GM12878 (cell line): Measurements from ENCODE around the gene VEPH1. TPM values are rescaled to one million over a fixed set of nuclear protein-coding genes. Genes with fewer than 3 reads are reported as not detected.

Source experiments
- ATAC-seq: fragments of 200-7000 bp; cut with Tn5 transposase; 3 replicates; pipeline ENCODE4 v1.9.1; 2020; ENCODE audit warnings: mild to moderate bottlenecking, moderate library complexity
- BruUV-seq: library from RNA; stranded (reverse); fragments of 400-500 nt; replicated peaks from 2 replicates; lab custom pipeline; 2021; lab: Mats Ljungman, UMichigan
- CTCF ChIA-PET: fragments of 300-600 bp; sonication (Branson Sonifier 250); formaldehyde crosslinking; extraction: SDS; loops from one replicate; lab custom pipeline; 2021; ENCODE audit warnings: inconsistent platforms; lab: Yijun Ruan, JAX
- POLR2A ChIA-PET: fragments of 350-600 bp; formaldehyde crosslinking; extraction: SDS; loops from one replicate; lab custom pipeline; 2021; ENCODE audit warnings: inconsistent platforms; lab: Charles Lee
- RAD21 ChIA-PET: fragments of 300-600 bp; sonication (Branson Sonifier 250); formaldehyde crosslinking; loops from one replicate; lab custom pipeline; 2023; ENCODE audit warnings: antibody characterized with exemption; ENCODE audit not compliant: unreplicated experiment; lab: Charles Lee
- SMC1A ChIA-PET: fragments of 300-600 bp; sonication (Branson Sonifier 250); formaldehyde crosslinking; loops from one replicate; lab custom pipeline; 2023; ENCODE audit not compliant: unreplicated experiment, uncharacterized antibody; lab: Charles Lee
- DNase-seq: peaks from one replicate; pipeline ENCODE4 v3.0.0-alpha.2; 2011; ENCODE audit warnings: low read depth, low spot score
- FAIRE-seq: peaks from 3 replicates; lab custom pipeline; 2011; peaks lifted over from hg19 to GRCh38; lab: Jason Lieb, UNC
- H2AFZ ChIP-seq: 2 replicates; pipeline ENCODE4 v1.6.0; 2011; ENCODE audit warnings: low read depth, low read length, control low read depth; ENCODE audit not compliant: control insufficient read depth
- H3K27ac ChIP-seq: 2 replicates; pipeline ENCODE4 v1.5.1; 2011; ENCODE audit warnings: control low read depth; ENCODE audit not compliant: control insufficient read depth, insufficient read depth
- H3K27me3 ChIP-seq, 2 experiments: replicated peaks in 1 of 2; 2 replicates each; pipeline versions ENCODE4 v1.6.0 to v1.6.1; 2011; ENCODE audit warnings: low read length in 1 of 2; ENCODE audit not compliant: control insufficient read depth in 2 of 2, insufficient read depth in 2 of 2
- H3K36me3 ChIP-seq, 2 experiments: 2 replicates each; pipeline ENCODE4 v1.5.1; 2011; ENCODE audit warnings: low read length in 1 of 2; ENCODE audit not compliant: control insufficient read depth in 2 of 2, insufficient read depth in 2 of 2
- H3K4me1 ChIP-seq: 2 replicates; pipeline ENCODE4 v1.6.1; 2011; ENCODE audit warnings: mild to moderate bottlenecking, low read length, moderate library complexity, mixed read lengths; ENCODE audit not compliant: control insufficient read depth, insufficient read depth
- H3K4me2 ChIP-seq: 2 replicates; pipeline ENCODE4 v1.6.0; 2011; ENCODE audit warnings: control low read depth; ENCODE audit not compliant: control insufficient read depth, insufficient read depth
- H3K4me3 ChIP-seq: fragments of 200-600 bp; sonication (generic); 2 replicates; pipeline ENCODE4 v1.5.1; 2016
- H3K79me2 ChIP-seq: 2 replicates; pipeline ENCODE4 v1.6.0; 2011; ENCODE audit warnings: low read length; ENCODE audit not compliant: control insufficient read depth, insufficient read depth
- H3K9ac ChIP-seq: 2 replicates; pipeline ENCODE4 v1.8.0; 2011; ENCODE audit warnings: low read length, control low read depth, mixed read lengths; ENCODE audit not compliant: control insufficient read depth, insufficient read depth
- H3K9me3 ChIP-seq: replicated peaks from 3 replicates; pipeline ENCODE4 v1.5.1; 2011; ENCODE audit warnings: mild to moderate bottlenecking, low read length; ENCODE audit not compliant: control insufficient read depth, insufficient read depth
- H4K20me1 ChIP-seq: 2 replicates; pipeline ENCODE4 v1.6.0; 2011; ENCODE audit not compliant: control insufficient read depth, insufficient read depth
- CBFB ChIP-seq: IDR thresholded peaks from 2 replicates; pipeline ENCODE4 v1.6.1; 2016; ENCODE audit warnings: antibody characterized with exemption, low read depth
- CBX5 ChIP-seq: sonication (generic); IDR thresholded peaks from 2 replicates; pipeline ENCODE4 v1.6.1; 2016; ENCODE audit warnings: low read depth, moderate library complexity, mild to moderate bottlenecking, inconsistent platforms
- HCFC1 ChIP-seq: fragments of 150-350 bp; IDR thresholded peaks from 2 replicates; pipeline ENCODE4 v1.6.1; 2014; ENCODE audit warnings: low read length
- HDAC2 ChIP-seq: fragments of 200-600 bp; sonication (generic); IDR thresholded peaks from 2 replicates; pipeline ENCODE4 v1.6.1; 2017
- MYB ChIP-seq: fragments of 150-350 bp; IDR thresholded peaks from 2 replicates; pipeline ENCODE4 v1.6.1; 2014; ENCODE audit warnings: mild to moderate bottlenecking, low read depth, low read length, borderline replicate concordance
- NBN ChIP-seq: fragments of 450-650 bp; IDR thresholded peaks from 2 replicates; pipeline ENCODE4 v1.6.1; 2016
- NFXL1 ChIP-seq: fragments of 450-650 bp; IDR thresholded peaks from 2 replicates; pipeline ENCODE4 v1.6.1; 2017; ENCODE audit warnings: antibody characterized with exemption, mild to moderate bottlenecking, borderline replicate concordance
- SKIL ChIP-seq: fragments of 450-650 bp; IDR thresholded peaks from 2 replicates; pipeline ENCODE4 v1.6.1; 2017; ENCODE audit warnings: mild to moderate bottlenecking, low read depth, inconsistent platforms; ENCODE audit not compliant: poor library complexity, severe bottlenecking
- SMC3 ChIP-seq: IDR thresholded peaks from 2 replicates; pipeline ENCODE4 v1.6.1; 2011; ENCODE audit warnings: low read length, improper control_type of control experiment, borderline replicate concordance
- USF2 ChIP-seq: IDR thresholded peaks from 2 replicates; pipeline ENCODE4 v1.6.1; 2011; ENCODE audit warnings: low read depth, low read length, improper control_type of control experiment, borderline replicate concordance
- ZNF592 ChIP-seq: fragments of 450-650 bp; IDR thresholded peaks from 2 replicates; pipeline ENCODE4 v1.6.1; 2017; ENCODE audit warnings: mild to moderate bottlenecking, moderate library complexity
- WGBS: methylation state at CpG from one replicate; pipeline ENCODE4 v1.1.6; 2016; ENCODE audit warnings: low lambda C conversion rate; ENCODE audit not compliant: insufficient replicate concordance, insufficient coverage; ENCODE audit errors: missing lambda C conversion rate; 5-methylcytosine and 5-hydroxymethylcytosine counted together
- in situ Hi-C: fragments of 300-500 bp; cut with MboI; formaldehyde crosslinking; loops from 9 replicates; pipeline ENCODE4 v1.14.3; 2018; ENCODE audit warnings: mixed read lengths
- intact Hi-C: fragments of 100-400 bp; cut with micrococcal nuclease; formaldehyde crosslinking; loops from one replicate; pipeline ENCODE4 v1.14.2; 2022; ENCODE audit not compliant: unreplicated experiment
- polyA plus RNA-seq, 11 experiments: library from polyadenylated mRNA; depleted of rRNA in 4 of 11; unstranded in 6 of 11; stranded (reverse) in 5 of 11; fragments of >200 nt; fragmentation: Nextera tagmentation in 4 of 11; fragmentation: Illumina TruSeq in 1 of 11; extraction: Ambion mirVana in 4 of 11; extraction: Trizol in 1 of 11; gene quantifications; 1 replicate in 1 of 11; 2 replicates in 10 of 11; pipeline versions ENCODE4 v1.2.1 to v1.2.3, GENCODE V29; 2011 to 2016; ENCODE audit warnings: inconsistent platforms in 2 of 11, missing spikeins in 2 of 11, low read depth in 1 of 11
- total RNA-seq, 4 experiments: library from RNA; depleted of rRNA in 3 of 4; stranded (reverse); fragments of >200 nt in 3 of 4; fragmentation: Illumina TruSeq in 1 of 4; extraction: Trizol in 1 of 4; gene quantifications; 2 replicates each; pipeline versions ENCODE4 v1.2.1 to v1.2.3, GENCODE V29; 2013 to 2021

VEPH1 gene
- total and polyA plus RNA-seq, 10 of the 15 experiments (the other 5 are each of a cell fraction or from before 2014, with no cell fraction given): 0.04 to 0.26 (median 0.17) TPM; not detected in 7

- H3K36me3 ChIP-seq: no peaks in the 10 kb centered on the region
- FAIRE-seq (no peak), DNase-seq (no peak)
- no peaks in the 10 kb centered on the region for H4K20me1 ChIP-seq
- TF ChIP-seq CBX5 (no peak), HDAC2 (no peak), NFXL1 (no peak), SKIL (no peak), ZNF592 (no peak), NBN (no peak), MYB (no peak), CBFB (no peak), USF2 (no peak), HCFC1 (no peak), SMC3 (no peak)
- TF ChIP-seq, all 136 proteins: peak for 0
- no peak for ATAC-seq
- POLR2A ChIA-PET: no interaction called here
- Histone ChIP-seq H3K9ac (no peak overlapping the region), H3K4me3 (no peak overlapping the region), H3K27me3 (peaks cover 1 to 6% of the 10 kb centered on the region in 2 experiments; a peak in 2 of 4 replicates), H3K4me2 (no peak overlapping the region), H3K9me3 (no peaks in the 10 kb centered on the region), H3K4me1 (no peaks in the 10 kb centered on the region), H3K79me2 (no peaks in the 10 kb centered on the region), H2AFZ (no peak overlapping the region), H3K27ac (no peak overlapping the region)
- intact Hi-C loops: no loop called here
- in situ Hi-C loops: no loop called here
- BruUV-seq: no TSS peak
- CTCF ChIA-PET: no interaction called here
- RAD21 ChIA-PET: no interaction called here
- SMC1A ChIA-PET: no interaction called here
- WGBS: 23% methylated on average over 2 of the region's 2 CpGs
Measured at GRCh38 chr3:157442729-157443128, 60.5 kb downstream of the VEPH1 start.
